HG03521 (cell line): ENCODE results near the gene FASTKD3.

Source experiments
- ATAC-seq: cut with Tn5 transposase; IDR thresholded peaks from one replicate; pipeline ENCODE4 v1.9.1; 2021; ENCODE audit warnings: mild to moderate bottlenecking, moderate library complexity; ENCODE audit not compliant: unreplicated experiment

FASTKD3 gene

DNA sequence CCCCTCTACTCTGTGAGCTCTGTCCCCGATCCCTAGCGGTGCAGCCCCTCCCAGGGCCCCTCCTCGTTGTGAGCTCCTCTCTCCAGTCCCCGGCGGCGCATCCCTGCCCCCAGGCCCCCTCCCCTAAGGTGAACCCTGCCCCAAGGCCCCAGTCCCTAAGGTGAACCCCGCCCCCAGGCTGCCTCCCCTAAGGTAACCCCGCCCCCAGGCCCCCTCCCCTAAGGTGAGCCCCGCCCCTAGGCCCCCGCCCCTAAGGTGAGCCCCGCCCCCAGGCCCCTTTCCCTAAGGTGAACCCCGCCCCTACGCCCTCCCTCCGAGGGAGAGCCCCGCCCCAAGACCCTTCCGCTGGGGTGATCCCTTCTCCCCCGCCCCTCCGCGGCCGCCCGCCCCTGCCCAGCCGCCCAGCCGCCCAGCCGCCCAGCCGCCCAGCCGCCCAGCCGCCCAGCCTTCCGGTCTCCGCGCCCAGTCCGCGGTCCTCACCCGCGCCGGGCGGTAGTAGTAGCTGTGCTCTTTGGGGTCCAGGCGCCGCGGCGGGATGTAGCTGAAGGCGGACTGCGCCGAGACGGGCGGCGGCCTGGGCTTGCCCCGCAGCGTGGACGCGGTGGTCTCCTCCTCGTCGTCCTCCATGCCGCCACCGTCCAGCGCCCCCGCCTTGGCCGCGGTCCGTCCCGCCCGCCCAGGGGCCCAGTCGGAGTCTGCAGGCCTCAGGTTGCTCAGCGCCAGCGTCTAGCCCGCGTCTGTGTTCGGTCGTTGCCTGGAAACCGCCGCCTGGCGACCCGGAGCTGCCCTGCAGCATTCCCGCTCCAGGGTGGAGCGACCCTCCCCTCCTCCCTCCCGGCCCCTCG lies 18.2 kb downstream of the FASTKD3 start, which contains the start of gene CFAP90:
TSS of gene CFAP90 (minus strand) at position 739 of the 845 bp plus-strand sequence. CDS start at position 627, 112 bp downstream.
- no peak for ATAC-seq

DNA sequence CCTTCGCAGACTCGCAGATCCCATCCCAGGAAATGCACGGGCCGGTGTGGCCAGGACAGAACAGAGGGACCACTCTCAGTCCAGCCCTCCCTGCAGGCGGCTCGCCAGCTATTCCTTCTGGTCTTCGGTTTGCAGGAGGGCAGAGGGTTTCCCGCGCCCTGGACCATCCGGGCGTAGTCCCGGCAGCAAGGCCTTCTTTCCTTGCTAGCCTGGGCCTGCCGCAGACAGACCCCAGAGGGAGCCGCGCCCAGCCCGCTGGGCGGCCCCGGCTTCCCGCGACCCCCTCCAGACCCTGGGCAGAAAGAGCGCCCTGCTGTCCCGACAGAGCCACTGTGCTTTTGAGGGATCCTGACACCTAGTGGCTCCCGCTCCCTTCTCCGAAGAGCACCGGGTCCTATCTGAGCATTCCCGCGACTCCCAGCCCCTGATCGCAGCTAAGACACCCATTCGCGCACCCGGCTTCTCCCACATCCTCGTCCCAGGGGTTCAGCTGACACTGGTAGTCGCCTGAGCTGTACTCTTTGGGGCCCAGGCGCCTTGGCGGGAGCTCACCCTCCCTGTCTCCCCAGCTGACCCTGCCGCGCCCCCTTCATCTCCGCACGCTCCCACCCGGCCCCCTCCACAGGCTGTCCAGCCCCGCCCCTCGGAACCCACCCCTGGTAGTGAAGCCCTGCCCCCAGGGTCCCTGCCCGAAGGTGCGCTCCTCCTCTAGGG lies 19.0 kb downstream of the FASTKD3 start:
- ATAC-seq: no peak

DNA sequence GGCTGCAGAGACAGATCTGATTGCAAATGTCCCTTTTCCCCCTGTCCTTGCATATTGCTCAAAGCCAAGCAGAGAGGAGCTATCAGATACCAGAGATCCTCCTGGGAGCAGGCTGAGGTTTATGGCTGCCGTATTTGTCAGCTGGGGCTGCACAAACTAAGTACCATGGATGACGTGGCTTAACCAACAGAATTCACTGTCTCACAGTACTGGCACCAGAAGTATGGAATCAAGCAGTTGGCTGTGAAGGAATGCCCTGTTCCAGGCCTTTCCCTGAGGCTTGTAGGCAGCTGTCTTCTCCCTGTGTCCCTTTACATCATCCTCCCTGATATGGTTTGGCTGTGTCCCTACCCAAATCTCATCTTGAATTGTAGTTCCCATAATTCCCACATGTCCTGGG lies 20.5 kb downstream of the FASTKD3 start:
- no peak for ATAC-seq

DNA sequence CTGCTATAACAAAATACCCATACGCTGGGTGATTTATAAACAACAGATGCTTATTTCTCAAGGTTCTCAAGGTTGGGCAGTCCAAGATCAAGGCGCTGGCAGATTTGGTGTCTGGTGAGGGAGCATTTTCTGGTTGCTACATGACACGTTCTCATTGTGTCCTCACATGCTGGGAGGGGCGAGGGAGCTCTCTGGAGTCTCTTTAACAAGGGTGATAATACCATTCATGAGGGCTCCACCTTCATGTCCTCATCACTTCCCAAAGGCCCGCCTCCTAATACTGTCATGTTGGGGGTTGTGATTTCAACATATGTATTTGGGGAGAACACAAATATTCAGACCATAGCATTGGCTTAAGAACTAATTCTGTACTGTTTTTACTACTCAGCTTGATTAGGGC lies 22.5 kb downstream of the FASTKD3 start:
- no peak for ATAC-seq

DNA sequence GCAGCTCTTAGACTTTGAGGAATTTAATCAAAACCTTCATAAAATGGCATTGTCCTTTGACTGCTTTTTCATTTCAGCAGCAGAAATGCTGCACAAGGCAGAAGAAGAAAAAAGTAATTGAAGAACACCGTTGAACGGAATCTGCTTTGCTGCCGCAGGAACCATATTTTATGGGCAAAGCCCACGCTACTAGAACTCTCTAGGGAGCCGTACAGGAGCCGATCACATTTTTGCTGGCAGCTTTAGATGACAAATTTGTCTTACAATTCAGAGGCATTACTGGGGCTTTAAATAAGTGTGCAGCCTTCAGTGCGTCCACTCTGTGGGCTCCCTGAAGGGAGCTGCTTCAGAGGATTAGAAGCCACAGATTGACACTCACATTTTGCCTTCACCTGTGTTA lies 23.3 kb downstream of the FASTKD3 start:
- ATAC-seq: no peak

DNA sequence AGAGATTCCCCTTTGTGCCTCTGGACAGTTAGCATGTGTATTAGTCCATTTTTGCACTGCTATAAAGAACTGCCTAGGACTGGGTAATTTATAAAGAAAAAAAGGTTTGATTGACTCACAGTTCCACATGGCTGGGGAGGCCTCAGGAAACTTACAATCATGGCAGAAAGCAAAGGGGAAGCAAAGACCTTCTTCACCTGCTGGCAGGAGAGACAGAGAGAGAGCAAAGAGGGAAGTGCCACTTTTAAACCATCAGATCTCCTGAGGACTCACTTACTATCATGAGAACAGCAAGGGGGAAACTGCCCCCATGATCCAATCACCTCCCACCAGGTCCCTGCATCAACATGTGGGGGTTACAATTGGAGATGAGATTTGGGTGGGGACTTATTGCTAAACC lies 23.9 kb downstream of the FASTKD3 start:
- no peak for ATAC-seq

DNA sequence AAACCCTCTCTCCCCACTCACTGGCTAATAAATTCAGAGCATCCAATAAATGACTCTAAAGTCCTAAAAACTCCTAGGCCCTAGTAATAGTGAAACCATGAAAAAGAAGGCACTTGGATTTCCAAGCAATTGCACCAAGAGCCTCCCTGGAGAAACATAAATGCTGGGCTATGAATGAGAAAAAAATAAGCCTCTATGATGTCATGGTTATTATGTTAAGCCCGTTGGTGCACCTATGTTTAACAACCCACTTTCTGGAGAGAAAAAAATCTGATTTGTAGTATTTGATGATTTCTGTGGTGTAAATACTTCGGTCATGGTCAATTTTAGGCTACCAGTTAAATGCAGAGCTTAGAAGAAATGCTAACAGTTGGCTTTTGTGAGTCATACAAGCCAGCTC lies 26.3 kb downstream of the FASTKD3 start:
- no peak for ATAC-seq

DNA sequence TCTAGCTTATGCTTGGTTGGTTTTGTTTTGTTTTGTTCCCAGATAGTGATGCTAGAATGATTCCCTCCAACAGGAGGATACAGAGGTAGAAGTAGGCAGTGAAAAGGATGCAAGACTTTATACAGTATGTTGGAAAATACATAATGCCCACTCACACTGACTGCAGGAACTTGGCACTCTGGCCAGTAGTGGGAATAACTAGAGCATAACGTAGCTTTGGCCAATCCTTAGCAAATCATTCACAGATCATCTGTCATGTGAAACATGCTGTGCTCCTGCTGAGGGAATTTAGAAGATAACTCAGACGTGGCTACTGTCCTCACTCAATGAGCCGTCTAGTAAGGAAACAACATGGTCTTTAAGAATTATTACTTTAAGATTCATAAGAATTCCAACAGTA lies 31.4 kb downstream of the FASTKD3 start:
- ATAC-seq: no peak

DNA sequence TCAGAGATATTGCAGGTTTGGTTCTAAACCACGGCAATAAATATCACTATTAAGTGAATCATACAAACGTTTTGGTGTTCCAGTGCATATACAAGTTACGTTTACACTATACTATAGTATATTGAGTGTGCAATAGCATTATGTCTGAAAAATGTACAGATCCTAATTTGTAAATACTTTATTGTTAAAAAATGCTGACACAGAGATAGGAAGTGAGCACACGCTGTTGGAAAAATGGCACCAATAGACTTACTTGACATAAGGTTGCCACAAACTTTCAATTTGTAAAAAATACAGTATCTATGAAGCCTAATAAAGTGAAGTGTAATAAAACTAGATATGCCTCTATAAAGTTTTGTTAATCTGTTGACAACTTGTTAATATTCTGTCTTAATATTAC lies 33.8 kb downstream of the FASTKD3 start:
- no peak for ATAC-seq

DNA sequence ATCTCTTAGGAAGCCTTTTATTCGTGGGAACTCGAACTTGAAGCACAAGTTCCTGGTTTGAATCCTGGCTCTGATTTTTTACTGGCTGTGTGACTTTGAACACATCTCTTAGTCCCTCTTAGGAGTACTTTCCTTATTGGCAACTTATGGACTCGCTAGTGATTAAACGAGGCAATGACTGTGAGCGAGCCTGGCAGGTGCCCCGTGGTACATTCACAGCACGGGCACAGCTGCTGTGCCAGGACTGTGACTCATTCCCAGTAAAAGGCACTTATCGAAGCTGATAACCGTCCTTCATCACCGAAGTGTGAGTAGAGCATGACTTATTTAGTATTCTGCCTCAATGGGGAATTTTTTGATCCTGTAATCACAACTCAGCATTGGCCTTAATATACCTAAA lies 40.6 kb downstream of the FASTKD3 start:
- ATAC-seq: no peak

DNA sequence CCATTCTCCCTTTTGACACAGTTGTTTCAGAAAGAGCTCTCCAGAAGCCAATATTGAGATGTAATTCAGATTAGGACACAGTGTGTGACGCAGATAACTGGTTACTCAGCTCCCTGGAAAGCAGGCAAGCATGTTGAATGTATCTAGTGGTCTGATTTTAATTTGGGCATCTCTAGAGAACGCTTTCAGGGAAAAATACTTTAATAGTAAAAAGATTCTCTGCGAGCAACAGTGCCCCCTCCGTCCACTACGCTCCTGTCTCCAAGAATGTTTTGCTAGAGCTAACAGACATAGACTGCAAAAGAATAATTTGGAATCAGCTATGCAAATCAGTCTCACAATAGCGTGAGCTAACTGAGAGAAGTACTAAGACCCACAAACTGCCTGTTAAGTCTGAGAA lies 41.2 kb downstream of the FASTKD3 start:
- ATAC-seq: no peak

DNA sequence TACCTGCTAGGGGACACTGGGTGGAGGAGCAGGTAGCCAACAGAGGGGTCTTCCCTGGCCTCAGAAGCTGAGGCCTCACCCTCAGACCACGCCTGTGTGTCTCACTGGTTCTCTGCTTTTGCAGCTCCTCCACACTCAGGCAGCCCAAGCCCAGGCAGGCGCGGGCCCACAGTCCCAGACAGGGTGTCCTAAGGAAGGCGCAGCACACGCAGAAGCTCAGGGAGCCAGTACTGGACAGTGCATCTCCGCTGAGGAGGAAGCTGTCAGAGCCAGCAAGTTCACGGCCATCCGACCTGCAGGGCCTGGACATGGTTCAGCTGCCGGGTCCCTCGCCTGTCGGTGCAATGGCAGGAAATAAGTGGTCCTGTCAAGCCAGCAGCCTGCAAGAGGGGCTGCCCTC lies 43.2 kb downstream of the FASTKD3 start:
- ATAC-seq: no peak

DNA sequence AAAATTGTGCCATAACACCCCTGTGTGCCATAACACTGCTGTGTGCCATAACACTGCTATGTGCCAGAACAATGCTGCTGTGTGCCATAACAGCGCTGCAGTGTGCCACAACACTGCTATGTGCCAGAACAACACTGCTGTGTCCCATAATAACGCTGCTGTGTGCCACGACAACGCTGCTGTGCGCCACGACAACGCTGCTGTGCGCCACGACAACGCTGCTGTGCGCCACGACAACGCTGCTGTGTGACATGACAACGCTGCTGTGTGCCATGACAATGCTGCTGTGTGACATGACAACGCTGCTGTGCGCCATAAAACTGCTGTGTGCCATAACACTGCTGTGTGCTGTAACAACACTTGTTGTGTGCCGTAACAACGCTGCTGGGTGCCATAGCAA lies 43.8 kb downstream of the FASTKD3 start:
- no peak for ATAC-seq

DNA sequence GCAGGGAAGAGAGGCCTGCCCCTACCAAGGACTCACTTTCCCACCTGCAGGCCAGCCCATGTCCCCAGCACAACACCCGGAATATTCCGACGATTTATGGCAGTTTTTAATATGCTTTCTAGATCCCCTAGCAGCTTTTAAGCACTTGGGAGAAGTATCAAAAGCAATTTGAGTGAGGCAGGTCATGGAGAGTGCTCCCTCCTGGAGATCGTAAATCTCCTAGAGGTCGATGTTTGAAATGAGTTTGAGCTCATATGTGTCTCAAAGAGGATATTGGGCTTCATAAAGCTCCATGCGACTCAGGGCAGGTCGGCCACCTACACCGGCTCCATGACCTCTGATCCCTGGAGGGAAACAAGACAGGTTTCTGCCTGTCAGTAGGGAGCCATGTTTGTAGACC lies 45.2 kb downstream of the FASTKD3 start:
- no peak for ATAC-seq

DNA sequence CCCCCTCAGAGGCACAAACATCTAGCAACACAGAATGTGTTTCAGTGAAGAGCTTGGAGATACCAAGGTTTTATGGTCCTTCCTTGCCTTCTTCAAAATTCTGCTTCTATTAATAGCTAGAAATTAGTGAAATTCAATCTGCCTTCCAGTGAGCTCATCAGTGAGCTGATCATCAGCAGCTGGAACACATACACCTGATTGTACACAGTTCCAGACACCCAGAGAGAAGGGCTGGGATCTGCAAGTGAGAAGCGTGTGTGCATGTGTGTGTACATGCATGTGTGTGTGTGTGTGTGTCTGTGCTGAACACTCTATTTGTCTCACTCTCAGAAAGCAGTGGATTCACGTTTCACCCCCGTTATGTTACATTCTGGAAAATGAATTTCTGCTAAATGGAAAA lies 46.4 kb downstream of the FASTKD3 start:
- ATAC-seq: no peak

DNA sequence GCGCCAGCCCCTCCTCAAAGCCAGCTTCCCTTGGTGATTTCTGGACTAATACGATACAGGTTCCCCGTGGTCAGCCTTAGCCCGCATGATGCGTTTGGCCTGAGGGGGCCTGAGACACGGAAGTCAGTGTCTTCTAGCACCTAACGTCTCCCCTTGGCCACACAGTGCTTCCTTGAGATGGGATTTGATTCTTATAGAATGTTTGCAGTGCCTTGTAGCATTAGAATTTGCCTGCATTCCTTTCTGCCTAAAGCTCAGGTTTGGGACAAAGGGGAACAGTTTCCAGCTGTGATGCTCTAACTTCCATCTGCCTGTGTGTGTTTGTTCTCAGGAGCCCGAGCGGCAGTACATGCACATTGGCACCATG lies 52.3 kb downstream of the FASTKD3 start:
- ATAC-seq: no peak

DNA sequence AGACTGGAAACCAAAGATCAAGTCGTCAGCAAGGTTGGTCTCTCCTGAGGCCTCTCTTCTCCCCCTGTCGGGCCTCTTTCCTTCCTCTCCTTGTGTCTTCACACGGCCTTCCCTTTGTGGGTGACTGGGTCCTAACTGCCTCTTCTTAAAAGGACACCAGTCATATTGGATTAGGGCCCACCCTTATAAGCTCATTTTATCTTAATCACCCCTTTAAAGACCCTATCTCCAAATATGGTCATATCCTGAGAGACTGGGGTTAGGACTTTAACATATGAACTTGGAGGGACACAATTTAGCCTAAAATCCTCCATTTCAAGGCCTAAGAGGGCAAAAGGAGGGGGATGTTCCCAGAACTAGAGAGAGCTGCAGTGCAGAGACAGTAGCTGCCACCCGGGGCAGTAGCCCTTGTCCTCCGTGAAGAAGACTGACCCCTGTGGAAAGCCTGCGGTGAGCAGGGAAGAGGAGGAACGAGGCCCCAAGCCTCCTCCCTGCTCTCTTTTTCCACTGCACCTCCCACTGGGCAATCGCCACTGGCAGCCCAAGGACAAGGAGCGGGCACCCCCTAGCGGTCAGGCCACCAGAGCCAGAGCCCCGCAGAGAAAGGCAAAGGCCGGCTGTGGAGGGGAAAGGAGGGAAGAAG lies 52.8 kb downstream of the FASTKD3 start:
- ATAC-seq: peak; percentile 87

DNA sequence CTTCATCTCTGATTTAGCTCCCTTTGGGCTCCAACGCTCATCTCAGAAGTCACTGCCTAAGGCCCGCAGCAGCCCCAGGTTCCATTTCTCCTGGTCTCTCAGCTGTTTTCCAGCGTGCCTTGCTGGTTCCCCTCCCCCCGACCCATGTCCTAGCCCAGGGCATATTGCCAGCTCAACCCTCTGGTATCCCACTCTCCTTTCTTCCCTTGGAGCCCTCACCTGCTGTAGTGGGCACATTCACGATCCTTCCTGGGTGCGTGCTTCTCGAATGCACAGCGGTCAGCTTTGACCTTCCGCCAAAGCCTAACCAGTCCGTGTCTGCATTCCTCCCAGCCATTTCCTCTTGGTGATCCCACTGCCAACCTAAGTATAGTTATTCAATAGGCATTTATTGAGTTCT lies 54.0 kb downstream of the FASTKD3 start:
- no peak for ATAC-seq

DNA sequence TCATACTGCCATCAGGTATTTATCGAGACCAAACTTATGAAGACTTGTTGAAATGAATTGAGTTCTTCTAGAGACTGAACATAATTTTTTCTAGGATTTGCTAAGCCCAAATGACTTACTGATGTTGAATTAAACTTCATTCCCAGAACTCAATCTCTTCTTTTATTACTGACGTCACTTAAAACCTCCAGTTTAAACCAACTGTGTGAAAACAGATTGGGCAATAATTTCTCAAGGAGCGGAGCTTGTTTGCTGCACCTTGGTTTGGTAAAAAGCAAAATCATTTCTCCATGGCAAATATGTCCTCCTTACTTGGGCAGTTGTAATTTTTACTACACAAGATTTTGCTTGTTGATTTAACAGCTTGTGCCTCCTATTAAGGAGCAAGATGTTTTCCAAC lies 55.3 kb downstream of the FASTKD3 start:
- no peak for ATAC-seq

DNA sequence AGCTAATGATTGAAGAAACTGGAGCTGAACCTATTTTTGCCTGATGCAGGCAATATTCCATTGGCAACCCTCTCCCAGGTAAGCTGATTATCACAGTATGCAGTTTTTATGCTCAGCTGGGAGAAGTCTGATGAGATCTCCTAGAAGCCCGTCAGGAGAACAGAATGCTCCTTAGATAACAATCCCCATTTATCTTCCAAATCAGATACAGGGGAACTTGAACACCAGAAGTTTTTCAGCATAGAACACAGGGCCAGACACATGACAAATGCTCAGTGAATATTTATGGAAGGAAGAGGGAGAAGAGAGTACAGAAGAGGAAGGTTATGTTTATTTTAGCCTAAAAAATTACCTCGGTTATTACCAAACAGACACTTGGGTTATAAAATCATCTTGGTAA lies 55.8 kb downstream of the FASTKD3 start:
- ATAC-seq: no peak

DNA sequence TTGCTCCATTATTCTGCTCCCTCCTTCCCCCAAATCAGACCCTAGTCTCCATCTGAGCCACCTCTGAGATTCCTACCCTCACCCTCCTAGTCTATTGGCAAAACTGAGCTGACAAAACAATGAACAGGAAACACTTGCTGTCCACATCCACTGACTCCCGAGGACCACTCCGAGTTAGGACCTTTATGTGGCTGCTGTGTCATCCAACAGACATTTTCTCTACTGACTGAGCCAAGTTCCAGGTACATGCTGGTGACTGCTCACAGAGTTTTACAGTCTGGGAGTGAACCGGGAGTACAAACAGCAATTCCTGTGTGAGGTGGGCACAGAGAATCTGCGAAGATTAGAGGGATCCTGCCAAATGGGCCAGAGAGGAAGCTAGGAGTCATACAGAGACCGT lies 57.1 kb downstream of the FASTKD3 start:
- ATAC-seq: no peak
